GM19372 (cell line): ENCODE data around the gene ABCC3.

Source experiments
- ATAC-seq: cut with Tn5 transposase; IDR thresholded peaks from one replicate; pipeline ENCODE4 v1.9.1; 2021; ENCODE audit warnings: mild to moderate bottlenecking, low read depth, moderate library complexity; ENCODE audit not compliant: unreplicated experiment

The ABCC3 gene

GRCh38 chr17:50728112-50728429 is 93.4 kb downstream of the ABCC3 start:
- ATAC-seq = no peak

GRCh38 chr17:50728881-50729765 is 94.4 kb downstream of the ABCC3 start:
- no peak for ATAC-seq

- no peak for ATAC-seq
Observed at GRCh38 chr17:50731575-50732460, 97.1 kb downstream of the ABCC3 start.

GRCh38 chr17:50735287-50735686 is 100.6 kb downstream of the ABCC3 start:
- no peak for ATAC-seq

GRCh38 chr17:50737118-50737698 is 102.5 kb downstream of the ABCC3 start:
- no peak for ATAC-seq

GRCh38 chr17:50739098-50739497 is 104.4 kb downstream of the ABCC3 start:
- no peak for ATAC-seq
